GM12878 (cell line): Measurements from ENCODE around the gene PCDHGA1.

Experiments
- CTCF ChIP-seq, 3 experiments: IDR thresholded peaks in 2 of 3; conservative IDR thresholded peaks in 1 of 3; 2 replicates each; pipeline ENCODE4 v1.5.1; 2011; ENCODE audit warnings: low read depth in 3 of 3, low read length in 3 of 3, mild to moderate bottlenecking in 3 of 3, control low read depth in 2 of 3, moderate library complexity in 2 of 3, inconsistent platforms in 1 of 3, mixed read lengths in 1 of 3; ENCODE audit not compliant: control insufficient read depth in 2 of 3, insufficient read depth in 1 of 3; ENCODE audit errors: extremely low read depth in 1 of 3
- EZH2 ChIP-seq: IDR thresholded peaks from 2 replicates; pipeline ENCODE4 v1.6.1; 2012; ENCODE audit warnings: low read depth, mild to moderate bottlenecking, control low read depth, inconsistent platforms, low read length, borderline replicate concordance; ENCODE audit not compliant: control insufficient read depth
- HDAC2 ChIP-seq: fragments of 200-600 bp; sonication (generic); IDR thresholded peaks from 2 replicates; pipeline ENCODE4 v1.6.1; 2017
- POLR2A ChIP-seq: IDR thresholded peaks from 2 replicates; pipeline ENCODE4 v1.6.1; 2011; ENCODE audit warnings: low read depth, mild to moderate bottlenecking, low read length
- POLR2AphosphoS5 ChIP-seq: IDR thresholded peaks from 2 replicates; pipeline ENCODE4 v1.6.1; 2011; ENCODE audit warnings: mild to moderate bottlenecking, low read length, inconsistent platforms
- TCF12 ChIP-seq: IDR thresholded peaks from 2 replicates; pipeline ENCODE4 v1.6.1; 2011; ENCODE audit warnings: low read depth, mild to moderate bottlenecking, low read length

GRCh38 chr5:141322261-141322660 is 8.1 kb upstream of the PCDHGA1 start:
- TF ChIP-seq HDAC2 (no peak), CTCF (IDR thresholded peaks at IDR 0.05 in 2 of 3, conservative IDR thresholded peaks at IDR 0.05 in 1 of 3; ENCODE audit: control insufficient read depth in 2 of 3, extremely low read depth in 1 of 3, insufficient read depth in 1 of 3, low read depth in 3 of 3, low read length in 3 of 3) (no peak), EZH2 (no peak), TCF12 (no peak), POLR2A (no peak), POLR2AphosphoS5 (no peak)
